Measurements from ENCODE around the gene PARVG.

GRCh38 chr22:44186737-44187136 is 6.0 kb downstream of the PARVG start:
- no peak for TF ChIP-seq CTCF (IDR thresholded peaks at IDR 0.05; ENCODE audit: control extremely low read depth in 1 of 3, insufficient read depth in 1 of 3, low read depth in 1 of 3, low read length in 3 of 3)
- no peak for TF ChIP-seq TAF1 (IDR thresholded peaks at IDR 0.05; ENCODE audit: low read depth, low read length)
- no peak for TF ChIP-seq POLR2AphosphoS5 (IDR thresholded peaks at IDR 0.05; ENCODE audit: low read depth, low read length)
- TF ChIP-seq FOSL1 (IDR thresholded peaks at IDR 0.05; ENCODE audit: insufficient read depth, low read depth, low read length) = no peak
- TF ChIP-seq MAX (IDR thresholded peaks at IDR 0.05) = no peak
- no peak for TF ChIP-seq GABPA (IDR thresholded peaks at IDR 0.05; ENCODE audit: borderline replicate concordance, insufficient read depth, low read length)
- no peak for TF ChIP-seq HDAC2 (IDR thresholded peaks at IDR 0.05; ENCODE audit: borderline replicate concordance in 1 of 2, low read depth in 2 of 2, low read length in 2 of 2)
- no peak for TF ChIP-seq SIN3A (conservative IDR thresholded peaks at IDR 0.05 in 1 of 2, IDR thresholded peaks at IDR 0.05 in 1 of 2; ENCODE audit: low read depth in 1 of 2, low read length in 2 of 2)
- TF ChIP-seq USF2 (IDR thresholded peaks at IDR 0.05; ENCODE audit: low read length) = no peak
